WTC11 (cell line): ENCODE data around the gene EXOSC3. TPM values are rescaled to one million over a fixed set of nuclear protein-coding genes. Genes with fewer than 3 reads are reported as not detected.

ENCODE experiments used
- ATF3 ChIP-seq: sonication (generic); formaldehyde crosslinking; conservative IDR thresholded peaks from 2 replicates; pipeline ENCODE4 v1.8.1; 2022; ENCODE audit warnings: mild to moderate bottlenecking, missing genetic modification reagents
- EMX1 ChIP-seq: fragments of 250-450 bp; sonication (Bioruptor Pico); IDR thresholded peaks from 2 replicates; pipeline ENCODE4 v1.8.0; 2021; ENCODE audit warnings: mild to moderate bottlenecking
- ESRRA ChIP-seq: sonication (generic); formaldehyde crosslinking; IDR thresholded peaks from 2 replicates; pipeline ENCODE4 v1.8.1; 2022; ENCODE audit warnings: mild to moderate bottlenecking, missing genetic modification reagents, borderline replicate concordance
- FOXK1 ChIP-seq: sonication (generic); formaldehyde crosslinking; IDR thresholded peaks from 2 replicates; pipeline ENCODE4 v1.8.0; 2022; ENCODE audit warnings: mild to moderate bottlenecking, moderate library complexity, missing genetic modification reagents
- FOXP4 ChIP-seq: sonication (generic); formaldehyde crosslinking; IDR thresholded peaks from 2 replicates; pipeline ENCODE4 v1.8.0; 2022; ENCODE audit warnings: mild to moderate bottlenecking, missing genetic modification reagents
- HMGA2 ChIP-seq: fragments of 250-450 bp; sonication (Bioruptor Pico); IDR thresholded peaks from 2 replicates; pipeline ENCODE4 v1.4.0; 2021; ENCODE audit warnings: mild to moderate bottlenecking, moderate library complexity
- JAZF1 ChIP-seq: fragments of 250-450 bp; sonication (Bioruptor Pico); IDR thresholded peaks from 2 replicates; pipeline ENCODE4 v1.9.0; 2021; ENCODE audit warnings: moderate library complexity, mild to moderate bottlenecking, inconsistent platforms
- KAT7 ChIP-seq: sonication (generic); formaldehyde crosslinking; IDR thresholded peaks from 2 replicates; pipeline ENCODE4 v1.8.1; 2023; ENCODE audit warnings: missing genetic modification reagents, mild to moderate bottlenecking, borderline replicate concordance
- PRRX2 ChIP-seq: fragments of 250-450 bp; sonication (Bioruptor Pico); IDR thresholded peaks from 2 replicates; pipeline ENCODE4 v1.8.0; 2021; ENCODE audit warnings: mild to moderate bottlenecking
- RELA ChIP-seq: sonication (generic); formaldehyde crosslinking; IDR thresholded peaks from 2 replicates; pipeline ENCODE4 v1.8.1; 2022; ENCODE audit warnings: missing genetic modification reagents, mild to moderate bottlenecking, borderline replicate concordance
- SOX15 ChIP-seq: fragments of 250-450 bp; sonication (Bioruptor Pico); IDR thresholded peaks from 2 replicates; pipeline ENCODE4 v1.9.0; 2021; ENCODE audit warnings: mild to moderate bottlenecking
- SP1 ChIP-seq: sonication (generic); formaldehyde crosslinking; conservative IDR thresholded peaks from 2 replicates; pipeline ENCODE4 v1.8.1; 2022; ENCODE audit warnings: missing genetic modification reagents
- STAT6 ChIP-seq: sonication (generic); formaldehyde crosslinking; conservative IDR thresholded peaks from 2 replicates; pipeline ENCODE4 v1.8.1; 2023; ENCODE audit warnings: mild to moderate bottlenecking, low read depth, missing genetic modification reagents, moderate library complexity
- TCF7 ChIP-seq: sonication (generic); formaldehyde crosslinking; IDR thresholded peaks from 2 replicates; pipeline ENCODE4 v1.8.0; 2022; ENCODE audit warnings: mild to moderate bottlenecking, low read depth, missing genetic modification reagents, moderate library complexity
- TEAD4 ChIP-seq: sonication (generic); formaldehyde crosslinking; IDR thresholded peaks from 2 replicates; pipeline ENCODE4 v1.8.0; 2022; ENCODE audit warnings: mild to moderate bottlenecking, missing genetic modification reagents
- TP53 ChIP-seq: sonication (generic); formaldehyde crosslinking; IDR thresholded peaks from 2 replicates; pipeline ENCODE4 v1.8.1; 2023; ENCODE audit warnings: mild to moderate bottlenecking, missing genetic modification reagents
- ZNF263 ChIP-seq: sonication (generic); formaldehyde crosslinking; IDR thresholded peaks from 2 replicates; pipeline ENCODE4 v1.8.1; 2022; ENCODE audit warnings: low read depth, mild to moderate bottlenecking, moderate library complexity, missing genetic modification reagents
- total RNA-seq: library from RNA; stranded (reverse); gene quantifications from 3 replicates; pipeline ENCODE4 v1.2.3, GENCODE V29; 2021
- TF ChIP-seq, protein P1 (sequence below): sonication (generic); formaldehyde crosslinking; IDR thresholded peaks from 2 replicates; pipeline ENCODE4 v1.8.1; 2023; ENCODE audit warnings: mild to moderate bottlenecking, missing genetic modification reagents, borderline replicate concordance
- TF ChIP-seq, protein P2 (sequence below): fragments of 250-450 bp; sonication (Bioruptor Pico); conservative IDR thresholded peaks from 2 replicates; pipeline ENCODE4 v1.9.0; 2021; ENCODE audit warnings: mild to moderate bottlenecking
- TF ChIP-seq, protein P3 (sequence below): sonication (generic); formaldehyde crosslinking; IDR thresholded peaks from 2 replicates; pipeline ENCODE4 v1.8.0; 2022; ENCODE audit warnings: missing genetic modification reagents
- TF ChIP-seq, protein P4 (sequence below): sonication (generic); formaldehyde crosslinking; IDR thresholded peaks from 2 replicates; pipeline ENCODE4 v1.8.0; 2022; ENCODE audit warnings: mild to moderate bottlenecking, missing genetic modification reagents
- TF ChIP-seq, protein P5 (sequence below): sonication (generic); formaldehyde crosslinking; IDR thresholded peaks from 2 replicates; pipeline ENCODE4 v1.8.0; 2023; ENCODE audit warnings: missing genetic modification reagents

Gene EXOSC3
- total RNA-seq, 1 experiment from 2014 or later: 73.8 TPM

DNA sequence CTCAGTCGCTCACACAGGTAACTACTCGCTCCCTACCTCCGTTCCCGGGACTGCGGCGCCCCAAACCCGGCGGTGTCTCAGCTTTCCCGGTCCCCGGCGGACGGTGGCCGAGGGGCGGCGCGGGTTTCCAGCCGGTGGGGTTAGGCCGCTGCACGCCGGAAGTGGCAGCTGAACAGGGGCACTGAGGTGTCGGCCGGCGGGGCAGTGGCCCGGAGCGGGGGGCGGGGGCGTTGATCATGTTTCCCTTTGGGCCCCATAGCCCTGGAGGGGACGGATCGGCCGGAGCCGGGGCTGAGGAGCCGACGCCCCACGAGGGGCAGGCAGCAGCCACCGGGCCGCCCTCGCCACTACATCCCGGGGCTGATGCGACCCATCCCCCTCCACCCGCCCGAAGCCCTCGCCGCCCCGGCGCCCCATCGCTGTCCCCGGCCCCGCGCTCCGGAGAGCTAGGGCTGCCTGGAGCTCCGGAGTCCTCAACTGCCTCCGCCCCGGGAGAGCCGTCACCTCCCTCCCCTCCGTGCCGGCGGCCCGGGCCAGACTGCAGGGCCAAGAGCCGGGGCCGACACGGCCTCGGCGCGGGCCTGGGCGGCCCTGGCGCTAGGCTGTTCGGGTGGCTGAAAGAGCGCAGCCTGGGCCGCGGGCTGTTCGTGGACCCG, 15.9 kb upstream of the EXOSC3 start, which contains the start of gene DCAF10 (continued):
- peak; percentile 88 for TF ChIP-seq FOXP4
- TF ChIP-seq, protein P1, sequence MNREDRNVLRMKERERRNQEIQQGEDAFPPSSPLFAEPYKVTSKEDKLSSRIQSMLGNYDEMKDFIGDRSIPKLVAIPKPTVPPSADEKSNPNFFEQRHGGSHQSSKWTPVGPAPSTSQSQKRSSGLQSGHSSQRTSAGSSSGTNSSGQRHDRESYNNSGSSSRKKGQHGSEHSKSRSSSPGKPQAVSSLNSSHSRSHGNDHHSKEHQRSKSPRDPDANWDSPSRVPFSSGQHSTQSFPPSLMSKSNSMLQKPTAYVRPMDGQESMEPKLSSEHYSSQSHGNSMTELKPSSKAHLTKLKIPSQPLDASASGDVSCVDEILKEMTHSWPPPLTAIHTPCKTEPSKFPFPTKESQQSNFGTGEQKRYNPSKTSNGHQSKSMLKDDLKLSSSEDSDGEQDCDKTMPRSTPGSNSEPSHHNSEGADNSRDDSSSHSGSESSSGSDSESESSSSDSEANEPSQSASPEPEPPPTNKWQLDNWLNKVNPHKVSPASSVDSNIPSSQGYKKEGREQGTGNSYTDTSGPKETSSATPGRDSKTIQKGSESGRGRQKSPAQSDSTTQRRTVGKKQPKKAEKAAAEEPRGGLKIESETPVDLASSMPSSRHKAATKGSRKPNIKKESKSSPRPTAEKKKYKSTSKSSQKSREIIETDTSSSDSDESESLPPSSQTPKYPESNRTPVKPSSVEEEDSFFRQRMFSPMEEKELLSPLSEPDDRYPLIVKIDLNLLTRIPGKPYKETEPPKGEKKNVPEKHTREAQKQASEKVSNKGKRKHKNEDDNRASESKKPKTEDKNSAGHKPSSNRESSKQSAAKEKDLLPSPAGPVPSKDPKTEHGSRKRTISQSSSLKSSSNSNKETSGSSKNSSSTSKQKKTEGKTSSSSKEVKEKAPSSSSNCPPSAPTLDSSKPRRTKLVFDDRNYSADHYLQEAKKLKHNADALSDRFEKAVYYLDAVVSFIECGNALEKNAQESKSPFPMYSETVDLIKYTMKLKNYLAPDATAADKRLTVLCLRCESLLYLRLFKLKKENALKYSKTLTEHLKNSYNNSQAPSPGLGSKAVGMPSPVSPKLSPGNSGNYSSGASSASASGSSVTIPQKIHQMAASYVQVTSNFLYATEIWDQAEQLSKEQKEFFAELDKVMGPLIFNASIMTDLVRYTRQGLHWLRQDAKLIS (CRISPR knock-in tag): no peak
- no peak for TF ChIP-seq STAT6 (CRISPR knock-in tag)
- TF ChIP-seq, protein P2, sequence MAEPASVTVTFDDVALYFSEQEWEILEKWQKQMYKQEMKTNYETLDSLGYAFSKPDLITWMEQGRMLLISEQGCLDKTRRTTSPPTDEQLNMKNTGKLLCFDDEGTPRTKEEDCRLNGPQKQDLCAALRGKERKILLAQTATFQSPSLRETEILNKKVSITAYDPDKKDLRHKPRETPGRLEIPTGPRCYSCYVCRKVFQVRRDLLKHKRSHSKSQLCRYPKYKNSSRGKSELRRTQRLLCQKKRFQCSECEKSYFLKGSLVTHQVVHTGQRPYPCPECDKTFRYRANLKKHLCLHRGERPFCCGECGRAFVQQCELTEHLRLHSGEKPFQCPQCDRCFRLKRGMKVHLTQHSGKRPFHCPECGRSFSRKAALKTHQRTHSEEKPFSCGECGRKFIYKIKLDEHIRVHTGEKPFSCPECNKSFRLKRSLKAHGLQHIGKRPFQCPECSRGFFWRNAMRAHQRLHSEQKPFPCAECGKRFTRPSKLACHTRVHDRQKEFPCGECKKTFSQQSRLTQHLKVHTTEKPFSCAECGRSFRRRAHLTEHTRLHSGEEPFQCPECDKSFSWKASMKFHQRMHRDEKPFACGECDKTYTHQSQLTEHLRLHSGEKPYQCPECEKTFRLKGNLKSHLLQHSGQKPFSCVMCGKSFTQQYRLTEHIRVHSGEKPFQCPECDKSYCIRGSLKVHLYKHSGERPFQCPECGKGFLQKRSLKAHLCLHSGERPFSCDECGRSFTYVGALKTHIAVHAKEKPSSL (CRISPR knock-in tag): no peak
- TF ChIP-seq KAT7: peak; percentile 66
- TF ChIP-seq ZNF263 (CRISPR knock-in tag): no peak
- TF ChIP-seq, protein P3, sequence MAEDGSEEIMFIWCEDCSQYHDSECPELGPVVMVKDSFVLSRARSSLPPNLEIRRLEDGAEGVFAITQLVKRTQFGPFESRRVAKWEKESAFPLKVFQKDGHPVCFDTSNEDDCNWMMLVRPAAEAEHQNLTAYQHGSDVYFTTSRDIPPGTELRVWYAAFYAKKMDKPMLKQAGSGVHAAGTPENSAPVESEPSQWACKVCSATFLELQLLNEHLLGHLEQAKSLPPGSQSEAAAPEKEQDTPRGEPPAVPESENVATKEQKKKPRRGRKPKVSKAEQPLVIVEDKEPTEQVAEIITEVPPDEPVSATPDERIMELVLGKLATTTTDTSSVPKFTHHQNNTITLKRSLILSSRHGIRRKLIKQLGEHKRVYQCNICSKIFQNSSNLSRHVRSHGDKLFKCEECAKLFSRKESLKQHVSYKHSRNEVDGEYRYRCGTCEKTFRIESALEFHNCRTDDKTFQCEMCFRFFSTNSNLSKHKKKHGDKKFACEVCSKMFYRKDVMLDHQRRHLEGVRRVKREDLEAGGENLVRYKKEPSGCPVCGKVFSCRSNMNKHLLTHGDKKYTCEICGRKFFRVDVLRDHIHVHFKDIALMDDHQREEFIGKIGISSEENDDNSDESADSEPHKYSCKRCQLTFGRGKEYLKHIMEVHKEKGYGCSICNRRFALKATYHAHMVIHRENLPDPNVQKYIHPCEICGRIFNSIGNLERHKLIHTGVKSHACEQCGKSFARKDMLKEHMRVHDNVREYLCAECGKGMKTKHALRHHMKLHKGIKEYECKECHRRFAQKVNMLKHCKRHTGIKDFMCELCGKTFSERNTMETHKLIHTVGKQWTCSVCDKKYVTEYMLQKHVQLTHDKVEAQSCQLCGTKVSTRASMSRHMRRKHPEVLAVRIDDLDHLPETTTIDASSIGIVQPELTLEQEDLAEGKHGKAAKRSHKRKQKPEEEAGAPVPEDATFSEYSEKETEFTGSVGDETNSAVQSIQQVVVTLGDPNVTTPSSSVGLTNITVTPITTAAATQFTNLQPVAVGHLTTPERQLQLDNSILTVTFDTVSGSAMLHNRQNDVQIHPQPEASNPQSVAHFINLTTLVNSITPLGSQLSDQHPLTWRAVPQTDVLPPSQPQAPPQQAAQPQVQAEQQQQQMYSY (CRISPR knock-in tag): no peak; the same call in none of the 2 replicates
- no peak for TF ChIP-seq TEAD4
- TF ChIP-seq ATF3 (CRISPR knock-in tag): no peak
- TF ChIP-seq JAZF1 (CRISPR knock-in tag): no peak
- TF ChIP-seq SOX15 (CRISPR knock-in tag): no peak
- TF ChIP-seq PRRX2 (CRISPR knock-in tag): no peak
- TF ChIP-seq HMGA2 (CRISPR knock-in tag): no peak
- no peak for TF ChIP-seq ESRRA (CRISPR knock-in tag)
- no peak; the same call in 1 of the 2 replicates for TF ChIP-seq TP53 (CRISPR knock-in tag)
- TF ChIP-seq TCF7 (CRISPR knock-in tag): 0 out of 2 replicates have a peak, but pooled peaks have one; percentile 57
- TF ChIP-seq EMX1: no peak
- TF ChIP-seq, protein P4, sequence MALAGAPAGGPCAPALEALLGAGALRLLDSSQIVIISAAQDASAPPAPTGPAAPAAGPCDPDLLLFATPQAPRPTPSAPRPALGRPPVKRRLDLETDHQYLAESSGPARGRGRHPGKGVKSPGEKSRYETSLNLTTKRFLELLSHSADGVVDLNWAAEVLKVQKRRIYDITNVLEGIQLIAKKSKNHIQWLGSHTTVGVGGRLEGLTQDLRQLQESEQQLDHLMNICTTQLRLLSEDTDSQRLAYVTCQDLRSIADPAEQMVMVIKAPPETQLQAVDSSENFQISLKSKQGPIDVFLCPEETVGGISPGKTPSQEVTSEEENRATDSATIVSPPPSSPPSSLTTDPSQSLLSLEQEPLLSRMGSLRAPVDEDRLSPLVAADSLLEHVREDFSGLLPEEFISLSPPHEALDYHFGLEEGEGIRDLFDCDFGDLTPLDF (CRISPR knock-in tag): 0 out of 2 replicates have a peak, but pooled peaks have one; percentile 12
- TF ChIP-seq, protein P5, sequence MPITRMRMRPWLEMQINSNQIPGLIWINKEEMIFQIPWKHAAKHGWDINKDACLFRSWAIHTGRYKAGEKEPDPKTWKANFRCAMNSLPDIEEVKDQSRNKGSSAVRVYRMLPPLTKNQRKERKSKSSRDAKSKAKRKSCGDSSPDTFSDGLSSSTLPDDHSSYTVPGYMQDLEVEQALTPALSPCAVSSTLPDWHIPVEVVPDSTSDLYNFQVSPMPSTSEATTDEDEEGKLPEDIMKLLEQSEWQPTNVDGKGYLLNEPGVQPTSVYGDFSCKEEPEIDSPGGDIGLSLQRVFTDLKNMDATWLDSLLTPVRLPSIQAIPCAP (CRISPR knock-in tag): 0 out of 2 replicates have a peak, but pooled peaks have one; percentile 32
- peak; percentile 97 for TF ChIP-seq FOXK1 (CRISPR knock-in tag)
- TF ChIP-seq RELA (CRISPR knock-in tag): no peak
- TF ChIP-seq SP1 (CRISPR knock-in tag): peak; percentile 98
